HAP-1 (cell line): ENCODE results near the gene SNX30.

Source experiments
- DNase-seq, 2 experiments: peaks; one replicate each; pipeline ENCODE4 v3.0.0-alpha.2; 2016 to 2020; ENCODE audit warnings: low spot score in 2 of 2
- H3K27me3 ChIP-seq: fragments of 250-450 bp; sonication (Bioruptor Pico); 2 replicates; pipeline ENCODE4 v1.5.1; 2020; ENCODE audit warnings: low read depth, mild to moderate bottlenecking, moderate library complexity
- H3K36me3 ChIP-seq: fragments of 250-450 bp; sonication (Bioruptor Pico); replicated peaks from 2 replicates; pipeline ENCODE4 v1.5.1; 2020; ENCODE audit warnings: mild to moderate bottlenecking
- H3K4me1 ChIP-seq: fragments of 250-450 bp; sonication (Bioruptor Pico); 2 replicates; pipeline ENCODE4 v1.5.1; 2020; ENCODE audit warnings: mild to moderate bottlenecking
- H3K4me3 ChIP-seq: fragments of 250-450 bp; sonication (Bioruptor Pico); 2 replicates; pipeline ENCODE4 v1.5.1; 2020; ENCODE audit warnings: mild to moderate bottlenecking, moderate library complexity
- H3K9me3 ChIP-seq: fragments of 250-450 bp; sonication (Bioruptor Pico); 2 replicates; pipeline ENCODE4 v1.5.1; 2020; ENCODE audit warnings: mild to moderate bottlenecking, moderate library complexity
- in situ Hi-C: fragments of 300-500 bp; cut with MboI; formaldehyde crosslinking; loops from 3 replicates; pipeline ENCODE4 v1.14.3; 2020; ENCODE audit warnings: low sequenced_read_pairs, inconsistent platforms, mixed read lengths

Gene SNX30

GRCh38 chr9:112757940-112758339 is 7.4 kb downstream of the SNX30 start:
- Histone ChIP-seq H3K4me3 (no peak overlapping the region), H3K27me3 (no peaks in the 10 kb centered on the region), H3K4me1 (peaks cover 13% of the 10 kb centered on the region), H3K9me3 (no peaks in the 10 kb centered on the region), H3K36me3 (no peaks in the 10 kb centered on the region)
- DNase-seq: no peak
- in situ Hi-C loops: no loop called here

- H3K36me3 ChIP-seq: no peaks in the 10 kb centered on the region
- no peaks in the 10 kb centered on the region for H3K9me3 ChIP-seq
- no peaks in the 10 kb centered on the region for H3K27me3 ChIP-seq
- peaks cover 5% of the 10 kb centered on the region for H3K4me1 ChIP-seq
- H3K4me3 ChIP-seq: no peak overlapping the region
- in situ Hi-C loops: no loop called here
- DNase-seq: no peak
These were observed 10.3 kb downstream of the SNX30 start for GRCh38 chr9:112760821-112761220.

GRCh38 chr9:112761912-112762655 is 11.5 kb downstream of the SNX30 start:
- no peaks in the 10 kb centered on the region for H3K9me3 ChIP-seq
- no peak overlapping the region for H3K4me3 ChIP-seq
- no peaks in the 10 kb centered on the region for H3K27me3 ChIP-seq
- in situ Hi-C loops: no loop called here
- H3K36me3 ChIP-seq: no peaks in the 10 kb centered on the region
- peaks cover 1% of the 10 kb centered on the region for H3K4me1 ChIP-seq
- no peak for DNase-seq

GRCh38 chr9:112762726-112763518 is 12.4 kb downstream of the SNX30 start:
- no peaks in the 10 kb centered on the region for H3K27me3 ChIP-seq
- no peak overlapping the region for H3K4me3 ChIP-seq
- H3K36me3 ChIP-seq: no peaks in the 10 kb centered on the region
- no peaks in the 10 kb centered on the region for H3K9me3 ChIP-seq
- no peak for DNase-seq
- no peaks in the 10 kb centered on the region for H3K4me1 ChIP-seq
- in situ Hi-C loops: no loop called here

GRCh38 chr9:112764344-112764743 is 13.8 kb downstream of the SNX30 start:
- H3K36me3 ChIP-seq: no peaks in the 10 kb centered on the region
- H3K27me3 ChIP-seq: no peaks in the 10 kb centered on the region
- H3K4me3 ChIP-seq: no peak overlapping the region
- in situ Hi-C loops: no loop called here
- H3K4me1 ChIP-seq: no peaks in the 10 kb centered on the region
- no peak for DNase-seq
- H3K9me3 ChIP-seq: no peaks in the 10 kb centered on the region

GRCh38 chr9:112764837-112765236 is 14.3 kb downstream of the SNX30 start:
- no peak for DNase-seq
- Histone ChIP-seq H3K27me3 (no peaks in the 10 kb centered on the region), H3K36me3 (no peaks in the 10 kb centered on the region), H3K4me3 (no peak overlapping the region), H3K4me1 (no peaks in the 10 kb centered on the region), H3K9me3 (no peaks in the 10 kb centered on the region)
- in situ Hi-C loops: no loop called here

GRCh38 chr9:112765281-112765680 is 14.7 kb downstream of the SNX30 start:
- H3K27me3 ChIP-seq: no peaks in the 10 kb centered on the region
- H3K4me3 ChIP-seq: no peak overlapping the region
- DNase-seq: no peak
- H3K9me3 ChIP-seq: no peaks in the 10 kb centered on the region
- no peaks in the 10 kb centered on the region for H3K36me3 ChIP-seq
- H3K4me1 ChIP-seq: no peaks in the 10 kb centered on the region
- in situ Hi-C loops: no loop called here

- in situ Hi-C loops: no loop called here
- no peak for DNase-seq
- H3K9me3 ChIP-seq: no peaks in the 10 kb centered on the region
- H3K4me3 ChIP-seq: no peak overlapping the region
- H3K27me3 ChIP-seq: no peaks in the 10 kb centered on the region
- H3K4me1 ChIP-seq: 0 out of 2 replicates have a peak, but pooled peaks cover 3% of the 10 kb centered on the region
- H3K36me3 ChIP-seq: no peaks in the 10 kb centered on the region
These were observed 21.0 kb downstream of the SNX30 start for GRCh38 chr9:112771359-112772214.

- no peaks in the 10 kb centered on the region for H3K9me3 ChIP-seq
- H3K27me3 ChIP-seq: no peaks in the 10 kb centered on the region
- H3K36me3 ChIP-seq: no peaks in the 10 kb centered on the region
- DNase-seq: no peak
- no peak overlapping the region for H3K4me3 ChIP-seq
- 0 out of 2 replicates have a peak, but pooled peaks cover 3% of the 10 kb centered on the region for H3K4me1 ChIP-seq
- in situ Hi-C loops: no loop called here
These were observed 21.6 kb downstream of the SNX30 start for GRCh38 chr9:112772215-112772509.

GRCh38 chr9:112772551-112772950 is 22.0 kb downstream of the SNX30 start:
- Histone ChIP-seq H3K4me1 (0 out of 2 replicates have a peak, but pooled peaks cover 3% of the 10 kb centered on the region), H3K27me3 (no peaks in the 10 kb centered on the region), H3K4me3 (no peak overlapping the region), H3K36me3 (no peaks in the 10 kb centered on the region), H3K9me3 (no peaks in the 10 kb centered on the region)
- in situ Hi-C loops: no loop called here
- no peak for DNase-seq

GRCh38 chr9:112774006-112774996 is 23.7 kb downstream of the SNX30 start:
- Histone ChIP-seq H3K27me3 (no peaks in the 10 kb centered on the region), H3K4me1 (0 out of 2 replicates have a peak, but pooled peaks cover 3% of the 10 kb centered on the region), H3K4me3 (no peak overlapping the region), H3K9me3 (no peaks in the 10 kb centered on the region), H3K36me3 (no peaks in the 10 kb centered on the region)
- in situ Hi-C loops: no loop called here
- DNase-seq: peak in 1 of 2 experiments; percentile 32

GRCh38 chr9:112777914-112778313 is 27.4 kb downstream of the SNX30 start:
- in situ Hi-C loops: no loop called here

More at GRCh38 chr9:112777914-112778313, 27.4 kb downstream of the SNX30 start:
- H3K4me1 ChIP-seq: peaks cover 12% of the 10 kb centered on the region
- H3K4me3 ChIP-seq: no peak overlapping the region
- no peak for DNase-seq
- no peaks in the 10 kb centered on the region for H3K36me3 ChIP-seq
- H3K9me3 ChIP-seq: no peaks in the 10 kb centered on the region
- no peaks in the 10 kb centered on the region for H3K27me3 ChIP-seq
